HuH-7 (cell line): ENCODE data around the gene KIF1A.
"Not testable (repeated sequence)": the region's sequence is repeated elsewhere in the genome, so short reads cannot be mapped to it uniquely, and the experiment has no call there.

Source experiments
- DNase-seq: peaks from one replicate; pipeline ENCODE4 v3.0.0; 2011; ENCODE audit warnings: low spot score

Gene KIF1A

DNA sequence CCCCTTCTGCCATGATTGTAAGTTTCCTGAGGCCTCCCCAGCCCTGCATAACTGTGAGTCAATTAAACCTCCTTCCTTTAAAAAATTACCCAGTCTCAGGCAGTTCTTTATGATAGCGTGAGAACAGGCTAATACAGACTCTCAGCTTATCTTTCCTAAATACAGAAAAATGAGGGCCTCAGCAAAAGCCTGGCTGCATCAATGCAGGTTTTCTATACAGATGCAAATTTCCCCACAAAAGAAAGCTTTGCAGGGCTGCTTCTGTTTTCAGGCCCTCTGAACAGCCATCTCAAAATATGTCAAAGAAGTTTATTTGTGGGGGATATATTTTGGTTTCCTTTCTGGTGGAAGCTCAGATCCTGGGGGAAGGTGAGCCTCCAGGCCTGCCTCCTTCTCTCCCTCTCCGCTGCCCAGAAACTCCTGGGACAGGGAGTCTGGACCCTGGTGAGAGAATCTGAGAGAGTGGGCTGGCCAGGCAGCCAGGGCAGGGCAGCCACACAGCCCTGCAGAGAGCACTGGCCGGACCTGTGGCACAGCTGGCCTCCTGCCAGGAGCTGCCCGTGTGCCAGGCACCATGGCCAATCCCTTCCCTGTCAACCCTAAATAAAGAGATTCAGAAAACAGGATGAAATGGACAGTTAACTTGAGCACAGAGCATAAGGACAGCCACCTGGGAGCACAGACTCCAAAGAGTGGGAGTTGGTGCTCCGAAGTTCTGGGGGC lies 27.0 kb upstream of the KIF1A start:
- DNase-seq: no peak

DNA sequence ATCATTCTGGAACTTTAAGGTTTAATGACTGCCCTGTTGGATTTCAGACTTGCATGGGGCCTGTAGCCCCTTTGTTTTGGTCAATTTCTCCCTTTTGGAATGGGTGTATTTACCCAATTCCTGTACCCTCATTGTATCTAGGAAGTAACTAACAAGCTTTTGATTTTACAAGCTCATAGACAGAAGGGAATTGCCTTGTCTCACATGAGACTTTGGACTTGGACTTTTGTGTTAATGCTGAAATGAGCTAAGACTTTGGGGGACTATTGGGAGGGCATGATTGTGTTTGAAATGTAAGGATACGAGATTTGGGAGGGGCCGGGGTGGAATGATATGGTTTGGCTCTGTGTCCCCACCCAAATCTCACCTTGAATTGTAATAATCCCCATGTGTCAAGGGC lies 26.3 kb upstream of the KIF1A start:
- not testable (repeated sequence) for DNase-seq

DNA sequence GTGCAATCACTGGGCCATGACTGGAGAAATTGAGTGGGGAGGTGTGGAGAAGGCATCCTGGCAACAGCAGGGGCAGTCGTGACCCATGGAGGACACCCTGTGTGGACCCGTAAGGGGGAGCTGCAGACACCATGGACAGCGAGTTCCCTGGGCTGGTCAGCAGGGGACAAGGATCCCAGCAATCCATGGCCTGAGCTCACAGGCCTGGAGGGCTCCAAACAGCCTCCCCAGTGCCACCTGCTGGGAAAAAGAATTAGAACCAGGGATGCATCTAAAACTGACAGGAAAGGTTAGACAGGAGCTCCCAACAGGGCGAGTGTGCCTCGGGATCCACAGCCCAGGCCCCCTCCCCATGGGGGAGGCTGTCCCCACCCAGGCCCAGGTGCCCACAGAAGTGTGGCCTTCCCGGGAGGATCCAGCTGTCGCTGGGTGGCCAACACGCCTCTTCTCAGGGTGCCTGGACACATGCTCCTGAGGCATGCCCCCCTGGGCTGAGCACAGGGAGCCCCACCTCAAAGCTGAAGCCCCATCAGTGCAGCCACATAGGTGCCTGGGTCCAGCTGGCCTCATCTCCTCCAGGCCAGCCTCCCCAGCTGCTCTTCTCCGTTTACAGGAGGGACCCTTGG lies 20.5 kb upstream of the KIF1A start:
- peak; percentile 94 for DNase-seq

DNA sequence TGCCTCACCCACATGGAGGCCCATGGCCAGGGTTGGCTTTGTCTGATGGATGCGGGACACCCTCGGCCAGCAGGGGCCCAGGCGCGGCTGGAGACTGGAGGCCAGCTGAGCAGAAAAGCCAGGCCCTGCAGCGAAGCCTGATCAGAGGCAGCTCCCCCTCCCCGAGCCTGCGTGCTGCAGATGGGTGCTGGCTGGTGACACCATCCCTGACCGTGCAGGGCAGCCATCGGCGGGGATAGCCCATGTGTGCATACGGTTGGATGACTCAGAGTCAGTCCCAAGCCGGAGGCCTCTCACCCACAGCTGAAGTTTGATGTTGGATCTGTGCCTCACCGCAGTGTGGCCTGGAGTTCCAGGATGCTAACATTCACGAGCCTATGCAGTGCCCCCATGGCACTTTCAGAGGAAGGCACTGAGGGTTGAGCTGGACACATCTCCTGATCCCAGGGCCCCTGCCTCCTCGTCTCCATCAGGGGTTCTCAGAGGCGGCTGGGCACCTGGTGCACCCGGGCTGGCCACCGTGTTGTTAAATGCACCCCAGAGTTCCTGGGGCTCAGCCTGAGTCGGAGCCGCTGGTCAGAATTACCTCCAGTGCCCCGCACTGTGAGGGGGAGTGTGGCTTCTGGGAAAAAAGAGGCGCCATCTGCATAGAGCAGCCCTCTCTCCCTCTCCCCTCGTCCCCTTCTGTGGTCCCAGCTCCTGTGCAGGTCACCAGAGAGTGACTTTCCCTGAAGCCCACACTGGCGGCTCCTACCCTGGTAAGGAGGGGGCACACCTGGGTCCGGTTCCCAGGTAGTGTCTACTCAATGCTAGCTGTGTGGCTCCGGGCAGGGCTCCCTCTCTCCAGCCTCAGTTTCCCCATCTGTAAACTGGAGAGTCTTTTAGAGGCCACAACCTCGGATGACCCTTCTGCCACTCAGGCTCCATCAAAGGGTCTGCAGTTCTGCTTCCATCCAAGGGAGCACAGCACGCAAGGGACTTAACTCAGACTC lies 19.4 kb upstream of the KIF1A start:
- no peak for DNase-seq

DNA sequence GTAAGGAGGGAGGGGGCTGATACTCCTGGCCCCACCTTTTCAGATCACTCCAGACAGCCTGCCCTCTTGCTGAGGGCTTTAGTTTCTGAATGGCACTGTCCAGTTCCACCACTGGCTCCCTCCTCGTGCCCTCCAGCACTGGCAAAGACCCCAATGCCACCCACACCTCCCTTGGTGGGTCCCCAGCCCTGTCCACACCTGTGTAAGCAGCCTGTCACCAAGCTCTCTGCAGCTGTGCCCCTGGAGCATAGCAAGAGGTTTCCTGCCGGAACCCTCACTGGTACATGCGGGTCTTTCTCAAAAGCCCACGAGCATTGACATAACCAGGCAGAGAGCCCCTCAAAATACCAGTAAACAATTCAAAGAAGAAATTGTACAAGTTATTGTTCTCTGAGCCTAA lies 17.6 kb upstream of the KIF1A start:
- DNase-seq: no peak

DNA sequence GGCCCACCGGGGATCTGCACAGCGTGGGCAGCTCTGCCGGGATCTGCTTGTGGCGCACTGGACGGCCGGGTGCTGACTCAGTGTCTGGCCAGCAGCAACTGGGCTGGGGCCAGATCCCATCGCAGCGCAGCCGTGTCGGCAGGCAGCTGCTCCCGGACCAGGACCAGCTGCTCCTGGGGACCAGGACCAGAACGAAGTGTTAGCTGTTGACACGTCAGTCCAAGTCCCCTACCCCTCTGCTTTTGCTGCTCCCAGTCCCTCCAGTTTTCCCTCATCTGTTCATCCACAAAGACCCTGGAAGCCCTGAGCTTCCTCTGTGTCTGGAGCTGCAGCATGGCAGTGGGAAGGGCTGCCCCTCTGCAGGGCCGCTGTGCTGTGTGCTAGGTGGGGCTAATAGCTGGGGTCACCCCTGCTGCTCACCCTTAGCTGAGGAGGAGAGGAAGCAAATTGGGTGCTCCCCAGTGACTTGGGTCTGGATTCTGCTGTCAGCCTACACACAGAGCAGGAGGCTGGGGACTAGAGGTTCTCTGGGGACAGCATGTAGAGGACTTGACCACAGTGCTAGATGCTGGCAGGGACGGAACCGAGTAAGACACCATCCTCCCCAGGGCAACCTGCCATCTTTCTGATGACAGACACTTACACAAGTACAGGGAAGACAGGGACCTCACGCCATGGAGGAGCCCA lies 16.9 kb upstream of the KIF1A start:
- DNase-seq: no peak

DNA sequence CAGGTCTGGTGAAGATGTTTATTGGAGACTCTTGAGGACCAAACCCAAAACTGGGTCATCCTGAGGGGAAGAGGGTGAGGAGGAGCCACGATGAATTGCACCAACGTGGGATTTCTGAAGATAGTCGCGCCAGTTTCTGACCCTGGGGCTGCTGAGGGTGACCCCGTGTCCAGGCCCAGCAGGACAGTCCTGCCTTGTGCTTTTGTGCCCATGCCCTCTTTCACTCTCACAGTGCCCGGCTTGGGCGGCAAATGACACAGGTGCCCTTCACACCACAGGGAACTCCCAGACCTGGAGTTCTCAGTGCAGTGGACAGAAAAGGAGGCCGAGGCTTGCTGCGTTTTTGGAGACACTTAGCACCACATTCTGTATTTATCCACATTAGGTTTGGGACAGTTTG lies 15.5 kb upstream of the KIF1A start:
- no peak for DNase-seq

DNA sequence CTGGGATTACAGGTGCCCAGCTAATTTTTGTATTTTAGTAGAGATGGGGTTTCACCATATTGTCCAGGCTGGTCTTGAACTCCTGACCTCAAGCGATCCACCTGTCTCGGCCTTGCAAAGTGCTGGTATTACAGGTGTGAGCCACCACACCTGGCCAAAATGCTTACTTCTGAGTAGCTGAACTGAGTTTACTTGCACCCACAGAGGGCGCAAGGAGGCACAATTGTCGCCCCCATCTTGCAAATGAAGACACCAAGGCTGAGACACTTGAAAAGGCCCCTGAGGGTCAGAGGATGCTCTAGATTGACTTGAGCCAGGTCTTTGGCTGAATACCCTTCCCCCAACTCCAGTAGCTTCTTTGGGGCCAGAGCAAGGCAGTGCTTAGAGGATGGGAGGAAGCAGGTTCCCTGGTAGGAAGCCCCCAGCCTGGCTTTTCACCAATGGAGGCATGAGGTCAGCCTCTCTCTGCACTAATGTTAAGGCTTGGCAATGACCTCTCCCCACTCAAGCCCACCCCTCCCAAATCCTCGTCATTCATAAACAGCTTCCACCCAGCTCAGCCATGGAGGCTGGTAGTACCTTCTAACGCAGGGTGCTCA lies 14.5 kb upstream of the KIF1A start:
- DNase-seq: no peak

DNA sequence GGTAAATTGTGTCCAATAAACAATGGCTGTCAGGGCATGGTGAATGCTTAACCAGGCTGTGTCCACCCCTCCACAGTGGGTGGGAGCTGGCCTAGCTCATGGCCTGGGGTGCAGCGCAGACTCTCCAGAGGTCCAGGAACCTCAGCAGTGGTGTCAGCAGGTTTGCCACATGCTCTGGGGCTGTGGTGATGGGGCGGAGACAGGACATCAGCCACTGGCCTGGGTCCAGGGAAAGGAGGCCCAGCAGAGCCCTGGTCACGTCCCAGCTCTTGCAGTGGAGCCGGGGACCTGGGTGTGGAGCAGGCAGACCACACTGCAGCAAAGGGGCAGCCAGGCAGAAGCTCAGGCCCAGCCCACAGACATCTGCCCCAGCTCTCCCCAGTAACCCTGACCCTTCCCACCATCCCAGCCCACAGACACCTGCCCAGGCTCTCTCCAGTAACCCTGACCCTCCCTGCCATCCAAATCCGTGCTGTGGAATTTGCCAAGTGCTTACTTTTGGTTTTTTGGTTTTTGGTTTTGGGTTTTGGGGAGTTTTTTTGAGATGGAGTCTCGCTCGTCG lies 13.8 kb upstream of the KIF1A start:
- DNase-seq: no peak

DNA sequence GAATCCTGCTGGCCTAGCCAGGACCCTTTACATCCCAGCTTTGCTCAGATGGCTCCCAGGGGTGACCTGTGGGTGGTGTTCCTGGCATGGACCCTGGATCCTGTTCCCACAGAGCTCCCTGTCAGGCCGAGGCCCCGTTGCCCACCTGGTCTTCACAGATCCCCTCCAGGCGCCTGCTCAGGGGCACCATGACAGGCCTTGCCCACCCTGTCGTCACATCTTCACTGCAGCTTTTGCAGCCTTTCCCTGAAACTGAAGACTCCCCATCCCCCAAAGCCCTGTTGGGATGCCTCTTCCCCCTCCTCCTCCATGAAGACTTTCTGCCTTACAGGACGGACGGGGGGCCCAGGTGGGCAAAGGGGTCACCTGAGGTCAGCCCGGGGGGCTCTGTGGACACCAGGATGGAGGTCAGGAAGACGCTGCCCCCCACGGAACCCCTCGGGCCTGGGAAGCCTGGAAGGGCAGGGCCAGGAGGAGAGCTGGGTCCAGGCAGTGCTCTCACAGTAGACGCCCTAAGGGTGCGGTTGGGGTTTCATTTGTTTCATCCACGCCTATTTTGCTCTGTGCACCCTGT lies 13.0 kb upstream of the KIF1A start:
- DNase-seq: no peak

DNA sequence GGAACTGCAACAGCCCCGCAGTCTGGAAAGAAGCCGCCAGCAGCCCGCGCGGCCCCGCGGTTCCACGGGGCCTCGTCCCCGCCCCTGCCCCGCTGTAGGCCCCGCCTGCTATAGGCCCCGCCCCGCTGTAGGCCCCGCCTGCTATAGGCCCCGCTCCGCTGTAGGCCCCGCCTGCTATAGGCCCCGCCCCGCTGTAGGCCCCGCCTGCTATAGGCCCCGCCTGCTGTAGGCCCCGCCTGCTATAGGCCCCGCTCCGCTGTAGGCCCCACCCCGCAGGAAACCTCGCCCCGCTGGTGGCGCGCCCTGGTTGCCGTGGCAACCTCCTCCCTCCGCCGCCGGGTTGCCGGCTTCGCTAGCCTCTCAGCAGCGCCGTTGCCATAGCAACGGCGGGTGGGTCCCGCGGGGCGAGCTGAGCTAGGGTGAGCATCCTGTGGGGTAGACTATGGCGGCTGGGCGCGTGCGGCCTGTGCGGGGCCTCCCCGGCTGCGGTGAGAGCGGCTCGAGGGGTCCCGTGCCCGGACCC lies 12.2 kb upstream of the KIF1A start:
- peak; percentile 93 for DNase-seq

DNA sequence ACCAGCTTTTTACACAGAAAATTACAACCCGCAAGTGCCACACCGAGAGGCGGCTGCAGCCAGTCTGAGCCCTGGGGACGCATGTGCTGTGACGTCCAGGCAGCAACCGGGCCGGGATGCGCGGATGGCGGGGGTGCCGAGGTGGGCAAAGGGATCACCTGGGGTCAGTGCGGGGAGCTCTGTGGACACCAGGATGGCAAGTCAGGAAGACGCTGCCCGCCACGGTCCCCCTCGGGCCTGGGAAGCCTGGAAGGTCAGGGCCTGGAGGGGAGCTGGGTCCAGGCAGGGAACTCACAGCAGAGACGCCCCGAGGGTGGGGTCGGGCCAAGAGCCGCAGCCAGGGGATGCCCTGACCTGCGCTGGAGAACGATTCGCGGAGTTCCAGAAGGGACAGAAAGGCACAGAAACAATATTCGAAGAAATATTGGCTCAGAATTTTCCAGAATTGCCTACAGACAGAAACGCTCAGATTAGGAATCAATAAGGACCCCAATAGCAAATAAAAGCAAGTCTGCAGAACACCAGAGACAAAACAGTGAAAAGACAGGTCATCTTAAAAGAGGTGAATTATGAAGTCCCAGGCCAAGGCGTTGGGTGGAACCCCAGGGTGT lies 11.7 kb upstream of the KIF1A start:
- no peak for DNase-seq

DNA sequence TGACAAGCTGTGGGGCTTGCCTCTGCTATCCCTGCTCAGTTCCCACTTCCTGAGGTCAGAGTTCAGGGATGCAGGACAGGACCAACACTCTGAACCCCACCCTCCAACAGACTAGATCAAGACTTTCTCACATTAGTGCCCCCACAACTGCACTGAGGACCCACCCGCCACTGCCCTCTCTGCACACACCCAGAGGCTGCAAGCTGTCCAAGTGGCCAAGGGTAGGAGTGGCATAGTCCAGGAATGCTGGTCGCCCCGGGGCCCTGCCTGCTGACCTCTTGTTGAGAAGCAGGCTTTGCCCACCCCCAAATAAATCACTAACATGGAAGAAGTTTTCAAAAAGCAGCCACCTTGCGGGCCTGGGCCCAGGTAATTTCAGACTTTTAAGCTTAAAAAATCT lies 5.5 kb upstream of the KIF1A start:
- DNase-seq: no peak

DNA sequence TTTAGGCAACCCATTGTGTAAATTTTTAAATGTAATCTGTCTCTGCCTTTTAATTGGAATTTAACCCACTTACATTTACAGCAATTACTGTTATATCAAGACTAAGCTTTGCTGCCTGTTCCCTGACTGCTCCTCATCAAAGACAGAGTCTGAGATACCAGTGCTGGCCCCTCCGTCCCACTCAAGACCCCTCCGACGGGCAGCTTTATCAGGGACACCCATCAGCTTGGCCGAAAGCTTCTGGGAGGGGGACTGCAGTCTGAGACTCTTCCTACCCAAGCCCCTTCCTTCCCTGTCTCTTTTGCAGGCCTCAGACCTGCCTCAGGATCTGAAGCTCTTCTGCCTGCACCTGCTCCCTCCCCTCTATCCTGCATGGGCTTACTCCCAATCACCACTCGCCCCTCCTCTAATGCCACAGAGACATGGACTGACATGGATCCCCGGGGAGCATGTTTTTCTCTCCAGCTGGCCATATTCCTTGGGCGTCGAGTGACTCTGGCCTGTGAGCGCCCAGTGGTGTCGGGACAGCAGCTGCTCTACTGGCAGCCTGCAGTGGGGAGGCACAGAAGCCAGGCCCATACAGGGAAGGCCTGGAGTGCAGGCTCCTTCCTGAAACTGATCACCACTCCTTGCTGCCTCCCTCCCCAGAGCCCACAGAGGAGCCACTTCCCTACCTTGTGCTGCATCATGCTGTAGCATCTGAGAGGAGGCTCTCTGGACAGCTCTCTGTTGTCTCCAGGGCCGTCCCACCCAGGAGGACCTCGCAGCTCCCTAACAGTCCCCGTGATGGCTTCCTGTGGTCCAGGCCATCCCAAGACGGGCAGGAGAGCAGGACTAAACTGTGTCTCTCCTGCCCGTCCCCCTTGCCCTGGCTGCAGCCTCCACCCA lies 3.7 kb upstream of the KIF1A start:
- DNase-seq: no peak

DNA sequence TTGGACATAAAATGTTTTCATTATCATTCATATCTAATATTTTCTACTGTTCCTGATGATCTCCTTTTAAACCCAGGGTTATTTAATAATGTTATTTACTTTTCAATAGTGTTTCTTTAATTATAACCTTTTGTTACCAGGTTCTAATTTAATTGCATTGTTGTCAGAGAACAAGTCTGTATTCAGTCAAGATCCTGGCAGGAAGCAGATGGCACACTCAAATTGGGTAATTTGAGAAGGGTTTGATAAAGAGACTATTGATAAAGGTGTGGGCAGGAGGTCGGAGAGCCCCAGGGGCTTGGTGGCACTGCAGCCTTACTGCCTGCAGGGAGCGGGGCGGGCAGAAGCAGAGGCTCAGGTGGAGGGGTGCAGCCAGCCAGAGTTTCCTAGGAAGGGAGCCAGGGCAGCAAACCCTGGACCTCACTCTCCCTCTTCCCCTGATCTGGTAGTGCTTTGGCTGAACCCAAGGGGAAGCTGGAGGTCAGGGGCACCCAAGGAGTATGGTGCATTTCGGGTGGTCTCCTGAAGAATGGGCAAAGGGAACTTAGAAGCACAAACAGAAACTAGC lies 2.3 kb upstream of the KIF1A start:
- DNase-seq: no peak

DNA sequence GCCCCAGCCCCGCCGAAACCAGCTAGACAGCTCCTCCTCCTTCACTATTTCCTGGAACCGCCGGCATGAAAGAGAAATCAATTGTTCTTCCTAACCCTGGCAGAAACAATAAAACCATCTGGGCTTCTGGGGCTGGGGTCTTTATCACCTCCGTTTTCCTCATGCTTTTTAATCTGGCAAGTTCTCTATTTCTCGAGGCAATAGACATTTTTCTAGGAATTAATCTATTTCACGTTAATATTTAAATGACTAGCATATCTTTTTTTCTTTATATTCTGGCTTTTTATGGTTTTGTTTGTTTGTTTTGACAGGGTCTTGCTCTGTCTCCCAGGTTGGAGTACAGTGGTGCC lies 1.4 kb upstream of the KIF1A start:
- no peak for DNase-seq

DNA sequence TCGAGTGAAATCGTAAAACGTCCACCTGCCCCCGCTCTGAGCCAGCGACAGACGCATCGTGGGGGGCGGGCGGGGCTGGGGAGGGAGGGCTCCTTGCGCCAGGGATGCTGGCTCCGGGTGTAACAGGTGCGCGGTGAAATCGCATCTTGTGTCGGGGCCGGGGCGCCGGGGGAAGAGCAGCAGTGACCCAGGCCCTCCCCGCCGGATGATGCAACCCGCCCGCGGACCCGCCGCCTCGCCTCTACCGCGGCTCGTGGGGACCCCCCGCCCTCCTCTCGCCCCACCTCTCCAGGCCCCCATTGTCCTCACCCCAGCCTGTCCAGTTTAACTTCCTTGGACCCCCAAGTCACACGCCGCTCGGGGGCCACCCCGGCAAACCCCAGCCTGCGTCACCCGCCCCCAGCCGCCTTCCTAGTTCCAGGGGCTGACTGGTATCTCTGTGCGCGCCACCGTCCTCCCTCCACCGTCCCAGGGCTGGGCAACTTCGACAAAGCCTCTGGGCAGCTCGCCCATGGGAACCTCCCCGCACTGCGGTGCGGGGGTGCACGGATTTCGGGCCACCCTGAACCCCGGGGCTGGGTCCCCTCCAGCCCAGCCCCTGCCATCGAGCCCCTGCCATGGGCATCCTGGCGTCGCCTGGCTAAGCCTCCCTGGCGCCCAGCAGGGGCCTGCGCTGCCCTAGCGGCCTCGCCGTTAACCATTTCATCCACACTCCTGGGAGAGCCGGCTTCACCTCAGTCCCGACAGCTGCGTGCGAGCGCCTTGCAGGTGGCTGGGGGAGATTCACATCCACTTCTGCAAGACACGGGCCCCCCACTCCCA lies 799 bp upstream of the KIF1A start:
- no peak for DNase-seq

DNA sequence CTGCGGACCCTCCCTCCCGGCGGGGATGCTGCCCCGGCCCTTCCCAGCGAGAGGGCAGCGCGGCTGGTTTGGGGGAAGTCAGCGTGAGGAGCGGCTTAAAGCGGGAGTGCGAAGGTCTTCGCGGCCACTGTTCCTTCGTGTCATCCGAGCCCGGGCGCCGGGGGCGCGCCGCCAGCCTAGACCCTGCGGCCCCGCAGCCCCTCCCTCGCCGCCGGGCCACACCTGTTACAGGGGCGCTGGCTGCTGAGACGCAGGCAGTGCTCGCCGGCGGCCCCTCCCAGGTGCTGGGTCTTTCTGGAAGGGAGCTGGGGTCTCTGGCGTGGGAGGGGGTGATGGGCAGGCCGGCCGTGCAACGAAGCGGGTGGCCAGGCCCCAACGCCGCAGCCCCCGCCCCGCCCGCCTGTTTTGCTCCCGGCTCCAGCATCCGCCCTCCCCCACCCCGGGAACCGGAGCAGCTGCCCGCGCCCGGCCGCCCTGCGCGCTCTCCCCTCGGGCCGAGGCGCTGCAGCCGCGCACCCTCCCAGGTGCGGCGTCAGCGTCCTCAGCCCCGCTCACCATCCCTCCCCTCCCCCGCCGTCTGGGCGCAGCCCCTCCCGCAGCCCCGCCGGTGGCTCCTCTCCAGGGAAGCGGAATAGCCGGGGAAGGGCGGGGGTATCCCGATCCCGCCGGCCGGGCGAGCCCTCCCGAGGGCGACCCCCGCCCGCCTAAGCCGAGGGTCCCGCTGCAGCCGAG lies 727 bp downstream of the KIF1A start:
- no peak for DNase-seq
